Gastrocnemius medialis (tissue), 4 donors: ENCODE data around the gene KIF13A. TPM values are rescaled to one million over a fixed set of nuclear protein-coding genes. Genes with fewer than 3 reads are reported as not detected.

Source experiments
- ATAC-seq, 2 donors: fragments of 150-250 bp; one replicate each; pipeline ENCODE4 v1.9.1; 2016
- DNase-seq, 2 donors: peaks; one replicate each; pipeline ENCODE4 v3.0.0-alpha.2; 2019
- H3K27ac ChIP-seq, 4 donors: fragments of 200-600 bp; sonication (generic); 1 replicate in 1 of 4; 2 replicates in 3 of 4; pipeline ENCODE4 v1.5.1; 2016 to 2018; ENCODE audit warnings: mild to moderate bottlenecking in 2 of 4, moderate library complexity in 1 of 4
- H3K27me3 ChIP-seq, 3 donors: fragments of 200-600 bp; sonication (generic) in 2 of 3; 1 replicate in 1 of 3; 2 replicates in 2 of 3; pipeline versions ENCODE4 v1.5.1 to v1.6.0; 2016 to 2019; ENCODE audit warnings: mild to moderate bottlenecking in 1 of 3, moderate library complexity in 1 of 3
- H3K36me3 ChIP-seq, 2 donors: fragments of 200-600 bp; sonication (generic) in 1 of 2; one replicate each; pipeline ENCODE4 v1.5.1; 2017 to 2018
- H3K4me1 ChIP-seq, 2 donors: fragments of 200-600 bp; sonication (generic) in 1 of 2; one replicate each; pipeline ENCODE4 v1.5.1; 2016 to 2017; ENCODE audit warnings: mild to moderate bottlenecking in 2 of 2
- H3K4me3 ChIP-seq, 4 donors: fragments of 200-600 bp; sonication (generic) in 3 of 4; 1 replicate in 1 of 4; 2 replicates in 3 of 4; pipeline ENCODE4 v1.5.1; 2016 to 2019; ENCODE audit warnings: mild to moderate bottlenecking in 2 of 4
- H3K9me3 ChIP-seq, 3 donors: fragments of 200-600 bp; sonication (generic) in 2 of 3; 1 replicate in 1 of 3; 2 replicates in 2 of 3; pipeline ENCODE4 v1.5.1; 2016 to 2019
- POLR2A ChIP-seq, 2 donors: fragments of 450-650 bp; IDR thresholded peaks; one replicate each; pipeline ENCODE4 v1.6.1; 2017; ENCODE audit warnings: antibody characterized with exemption in 2 of 2, mild to moderate bottlenecking in 2 of 2, moderate library complexity in 2 of 2
- in situ Hi-C, 4 donors: fragments of 200-750 bp; cut with MboI; loops; one replicate each; pipeline versions ENCODE4 v1.15.0 to v1.8.0; 2017; ENCODE audit warnings: low sequenced_read_pairs in 4 of 4
- intact Hi-C: fragments of 100-400 bp; cut with DNase I; formaldehyde crosslinking; loops from one replicate; pipeline ENCODE4 v1.15.1; 2023; ENCODE audit warnings: low total_unique reads
- total RNA-seq, 4 donors: library from RNA; depleted of rRNA; stranded (reverse); fragments of >200 nt; gene quantifications; one replicate each; pipeline versions ENCODE4 v1.1.0 to v1.2.3, GENCODE V29; 2016
- TF ChIP-seq, protein P1 (sequence below), 5 experiments: fragments of 450-650 bp in 3 of 5; fragments of 200-600 bp in 2 of 5; sonication (generic) in 2 of 5; IDR thresholded peaks in 4 of 5; conservative IDR thresholded peaks in 1 of 5; 1 replicate in 4 of 5; 2 replicates in 1 of 5; pipeline ENCODE4 v1.5.1; 2016 to 2019; ENCODE audit warnings: antibody characterized with exemption in 5 of 5, mild to moderate bottlenecking in 3 of 5, moderate library complexity in 3 of 5

The KIF13A gene
- total RNA-seq, 4 donors from 2014 or later: 47.4 to 72.9 (median 63.8) TPM

DNA sequence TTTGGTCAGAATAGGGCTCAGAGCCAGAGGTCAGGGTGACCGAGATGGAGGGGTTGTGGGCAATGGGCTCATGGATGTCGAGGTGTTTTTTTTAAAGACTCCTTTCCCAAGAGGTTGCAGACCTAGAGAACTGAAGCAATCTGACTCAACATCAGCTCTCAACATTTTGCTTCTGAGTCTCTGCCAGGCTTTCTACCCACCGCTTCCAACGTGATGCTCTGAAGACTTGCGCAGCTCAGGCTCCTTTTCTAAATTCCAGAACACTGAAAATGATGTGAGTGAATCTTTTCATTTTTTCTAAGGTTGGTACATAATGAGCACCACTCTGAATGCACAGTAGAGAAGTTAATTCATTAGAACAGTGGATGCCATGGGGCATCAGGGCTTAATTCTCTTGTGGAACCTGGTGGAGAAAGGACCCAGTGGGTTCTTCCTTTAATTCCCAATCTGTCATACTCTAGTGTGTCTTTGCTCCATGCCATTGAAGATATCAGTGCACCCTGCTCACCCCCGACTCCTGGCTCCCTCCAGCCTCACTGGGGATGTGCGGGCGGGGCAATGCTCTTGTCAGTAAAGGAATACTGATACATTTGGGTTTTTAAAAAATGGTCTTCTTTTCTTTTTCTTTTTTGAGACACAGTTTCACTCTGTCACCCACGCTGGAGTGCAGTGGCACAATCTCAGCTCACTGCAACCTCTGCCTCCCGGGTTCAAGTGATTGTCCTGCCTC lies 17.0 kb upstream of the KIF13A start:
- no peaks in the 10 kb centered on the region for H3K9me3 ChIP-seq
- DNase-seq (no peak), ATAC-seq (no peak)
- in situ Hi-C loops: no loop called here
- TF ChIP-seq, protein P1, sequence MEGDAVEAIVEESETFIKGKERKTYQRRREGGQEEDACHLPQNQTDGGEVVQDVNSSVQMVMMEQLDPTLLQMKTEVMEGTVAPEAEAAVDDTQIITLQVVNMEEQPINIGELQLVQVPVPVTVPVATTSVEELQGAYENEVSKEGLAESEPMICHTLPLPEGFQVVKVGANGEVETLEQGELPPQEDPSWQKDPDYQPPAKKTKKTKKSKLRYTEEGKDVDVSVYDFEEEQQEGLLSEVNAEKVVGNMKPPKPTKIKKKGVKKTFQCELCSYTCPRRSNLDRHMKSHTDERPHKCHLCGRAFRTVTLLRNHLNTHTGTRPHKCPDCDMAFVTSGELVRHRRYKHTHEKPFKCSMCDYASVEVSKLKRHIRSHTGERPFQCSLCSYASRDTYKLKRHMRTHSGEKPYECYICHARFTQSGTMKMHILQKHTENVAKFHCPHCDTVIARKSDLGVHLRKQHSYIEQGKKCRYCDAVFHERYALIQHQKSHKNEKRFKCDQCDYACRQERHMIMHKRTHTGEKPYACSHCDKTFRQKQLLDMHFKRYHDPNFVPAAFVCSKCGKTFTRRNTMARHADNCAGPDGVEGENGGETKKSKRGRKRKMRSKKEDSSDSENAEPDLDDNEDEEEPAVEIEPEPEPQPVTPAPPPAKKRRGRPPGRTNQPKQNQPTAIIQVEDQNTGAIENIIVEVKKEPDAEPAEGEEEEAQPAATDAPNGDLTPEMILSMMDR (IDR thresholded peaks at IDR 0.05 in 4 of 5, conservative IDR thresholded peaks at IDR 0.05 in 1 of 5): no peak
- TF ChIP-seq POLR2A (IDR thresholded peaks at IDR 0.05): no peak
- intact Hi-C loops: no loop called here
- H3K27ac ChIP-seq: no peak overlapping the region
- no peak overlapping the region for H3K4me3 ChIP-seq
- no peaks in the 10 kb centered on the region for H3K36me3 ChIP-seq
- H3K4me1 ChIP-seq: no peaks in the 10 kb centered on the region
- H3K27me3 ChIP-seq: no peaks in the 10 kb centered on the region

DNA sequence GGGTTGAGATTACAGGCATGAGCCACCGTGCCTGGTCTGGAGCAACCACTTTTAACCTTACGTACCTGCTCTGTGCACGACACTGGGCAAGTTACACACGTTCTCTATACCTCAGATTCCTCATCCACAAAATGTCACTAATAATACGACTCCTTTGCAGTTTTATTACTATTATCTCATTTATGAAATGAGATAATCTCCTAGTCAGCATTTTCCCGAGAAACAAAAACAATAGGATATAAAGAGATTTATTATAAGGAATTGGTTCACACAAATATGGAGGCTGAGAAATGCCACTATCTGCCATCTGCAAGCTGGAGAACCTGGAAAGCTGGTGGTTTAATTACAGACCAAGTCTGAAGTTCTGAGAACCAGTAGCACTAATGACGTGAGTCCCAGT lies 12.0 kb upstream of the KIF13A start:
- H3K9me3 ChIP-seq: no peaks in the 10 kb centered on the region
- ATAC-seq: no peak
- no peaks in the 10 kb centered on the region for H3K36me3 ChIP-seq
- no peak overlapping the region for H3K4me3 ChIP-seq
- no peak overlapping the region for H3K27ac ChIP-seq
- H3K27me3 ChIP-seq: no peaks in the 10 kb centered on the region
- no peak for DNase-seq
- in situ Hi-C loops (loop anchor here in 2 of 4 donors (10.0 to 25.0 kb wide), 2 partner anchors 115 to 137 kb away; no protein-coding TSS in a partner anchor), intact Hi-C loops (no loop called here)
- TF ChIP-seq POLR2A (IDR thresholded peaks at IDR 0.05): no peak
- TF ChIP-seq, protein P1 (IDR thresholded peaks at IDR 0.05 in 4 of 5, conservative IDR thresholded peaks at IDR 0.05 in 1 of 5): no peak
- no peaks in the 10 kb centered on the region for H3K4me1 ChIP-seq

DNA sequence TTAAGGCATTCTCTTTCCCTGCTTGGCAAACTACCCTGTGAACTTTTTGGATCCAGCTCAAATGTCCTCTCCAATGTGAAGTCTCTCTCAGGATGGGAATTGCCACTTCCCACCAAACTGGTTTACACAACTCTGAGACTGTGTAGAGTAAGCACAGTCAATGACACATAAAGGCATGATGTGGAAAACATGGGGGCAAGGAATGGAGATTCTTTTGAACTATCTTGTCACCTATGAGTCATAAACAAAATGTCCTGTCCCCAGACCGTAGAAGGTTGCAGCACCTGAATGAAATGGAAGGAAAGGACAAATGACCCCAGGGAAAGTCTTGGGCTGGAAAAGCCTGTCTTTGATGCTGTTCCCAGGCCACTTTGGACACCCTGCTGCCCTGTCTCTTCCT lies 11.0 kb upstream of the KIF13A start:
- no peaks in the 10 kb centered on the region for H3K9me3 ChIP-seq
- intact Hi-C loops: no loop called here
- ATAC-seq: no peak
- H3K36me3 ChIP-seq: no peaks in the 10 kb centered on the region
- DNase-seq: no peak
- in situ Hi-C loops: loop anchor here in 2 of 4 donors (10.0 to 25.0 kb wide), 2 partner anchors 116 to 136 kb away; no protein-coding TSS in a partner anchor
- no peak overlapping the region for H3K4me3 ChIP-seq
- no peaks in the 10 kb centered on the region for H3K27me3 ChIP-seq
- H3K27ac ChIP-seq: no peak overlapping the region
- H3K4me1 ChIP-seq: no peaks in the 10 kb centered on the region
- TF ChIP-seq, protein P1 (IDR thresholded peaks at IDR 0.05 in 4 of 5, conservative IDR thresholded peaks at IDR 0.05 in 1 of 5): no peak
- TF ChIP-seq POLR2A (IDR thresholded peaks at IDR 0.05): no peak

DNA sequence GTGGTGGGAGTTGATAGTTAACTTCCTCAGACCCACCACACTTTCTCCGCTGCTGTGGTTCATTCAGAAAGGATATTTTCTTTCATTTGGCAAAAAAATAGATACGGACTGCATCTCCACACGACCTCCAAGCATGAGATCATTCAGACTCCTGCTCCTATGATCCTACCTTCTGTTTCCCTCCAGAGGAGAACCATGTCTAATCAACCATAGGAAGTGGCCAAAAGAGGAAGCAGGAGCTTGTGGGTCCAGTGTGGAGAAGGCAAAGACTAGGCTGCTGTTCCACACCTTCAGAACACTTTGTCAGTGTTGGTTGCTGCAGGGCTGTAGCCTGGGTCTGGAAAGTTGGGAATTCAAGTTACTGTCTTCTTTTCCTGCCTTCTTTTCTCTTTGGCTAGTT lies 10.6 kb upstream of the KIF13A start:
- intact Hi-C loops (no loop called here), in situ Hi-C loops (loop anchor here in 2 of 4 donors (10.0 to 25.0 kb wide), 2 partner anchors 117 to 136 kb away; no protein-coding TSS in a partner anchor)
- ATAC-seq: no peak

More for the DNA sequence above, 10.6 kb upstream of the KIF13A start:
- no peak for DNase-seq
- Histone ChIP-seq H3K4me1 (no peaks in the 10 kb centered on the region), H3K27ac (no peak overlapping the region), H3K9me3 (no peaks in the 10 kb centered on the region), H3K27me3 (no peaks in the 10 kb centered on the region), H3K36me3 (no peaks in the 10 kb centered on the region), H3K4me3 (no peak overlapping the region)
- TF ChIP-seq, protein P1 (IDR thresholded peaks at IDR 0.05 in 4 of 5, conservative IDR thresholded peaks at IDR 0.05 in 1 of 5): no peak
- TF ChIP-seq POLR2A (IDR thresholded peaks at IDR 0.05): no peak
